NCI-H82 (cell line): ENCODE results near the gene UBTF.
A peak's percentile ranks its signal among the peaks of the same experiment; 100 is the strongest.

ENCODE experiments used
- DNase-seq: peaks from one replicate; lab custom pipeline; 2025; lab: John Stamatoyannopoulos, UW

The UBTF gene, protein sequence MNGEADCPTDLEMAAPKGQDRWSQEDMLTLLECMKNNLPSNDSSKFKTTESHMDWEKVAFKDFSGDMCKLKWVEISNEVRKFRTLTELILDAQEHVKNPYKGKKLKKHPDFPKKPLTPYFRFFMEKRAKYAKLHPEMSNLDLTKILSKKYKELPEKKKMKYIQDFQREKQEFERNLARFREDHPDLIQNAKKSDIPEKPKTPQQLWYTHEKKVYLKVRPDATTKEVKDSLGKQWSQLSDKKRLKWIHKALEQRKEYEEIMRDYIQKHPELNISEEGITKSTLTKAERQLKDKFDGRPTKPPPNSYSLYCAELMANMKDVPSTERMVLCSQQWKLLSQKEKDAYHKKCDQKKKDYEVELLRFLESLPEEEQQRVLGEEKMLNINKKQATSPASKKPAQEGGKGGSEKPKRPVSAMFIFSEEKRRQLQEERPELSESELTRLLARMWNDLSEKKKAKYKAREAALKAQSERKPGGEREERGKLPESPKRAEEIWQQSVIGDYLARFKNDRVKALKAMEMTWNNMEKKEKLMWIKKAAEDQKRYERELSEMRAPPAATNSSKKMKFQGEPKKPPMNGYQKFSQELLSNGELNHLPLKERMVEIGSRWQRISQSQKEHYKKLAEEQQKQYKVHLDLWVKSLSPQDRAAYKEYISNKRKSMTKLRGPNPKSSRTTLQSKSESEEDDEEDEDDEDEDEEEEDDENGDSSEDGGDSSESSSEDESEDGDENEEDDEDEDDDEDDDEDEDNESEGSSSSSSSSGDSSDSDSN

DNA sequence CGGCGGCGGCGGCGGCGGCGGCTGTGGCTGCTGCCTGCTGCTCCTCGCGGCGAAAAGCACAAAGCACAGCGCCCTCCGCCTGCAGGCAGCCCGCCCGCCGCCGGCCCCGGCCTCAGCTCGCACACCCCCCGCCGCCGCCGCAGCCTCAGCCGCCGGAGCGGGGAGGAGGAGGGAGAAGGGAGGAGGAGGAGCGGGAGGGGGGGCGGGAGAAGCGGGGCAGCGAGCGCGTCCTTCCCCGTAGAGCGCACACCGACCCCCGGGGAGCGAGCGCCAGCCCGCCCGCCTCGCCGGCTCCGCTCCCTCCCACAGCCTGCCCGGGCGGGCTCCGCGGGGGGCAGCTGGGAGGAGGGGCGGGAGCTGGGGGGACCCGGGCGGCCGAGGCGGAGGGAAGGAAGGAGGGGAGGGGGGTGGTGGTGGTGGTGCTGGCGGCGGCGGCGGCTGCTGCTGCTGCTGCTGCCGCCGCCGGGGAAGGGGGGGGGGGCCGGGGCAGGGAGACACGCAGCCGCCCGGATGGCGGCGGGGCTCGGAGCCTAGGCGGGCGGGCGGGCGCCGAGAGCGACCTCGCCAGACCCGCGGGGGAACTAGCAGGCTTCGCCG lies at the start of gene UBTF:
Gene UBTF, minus strand, starts transcription at position 60 of the 597 bp plus-strand sequence. CDS start 1,446 bp downstream, outside the sequence.
- DNase-seq: peak; percentile 87

DNA sequence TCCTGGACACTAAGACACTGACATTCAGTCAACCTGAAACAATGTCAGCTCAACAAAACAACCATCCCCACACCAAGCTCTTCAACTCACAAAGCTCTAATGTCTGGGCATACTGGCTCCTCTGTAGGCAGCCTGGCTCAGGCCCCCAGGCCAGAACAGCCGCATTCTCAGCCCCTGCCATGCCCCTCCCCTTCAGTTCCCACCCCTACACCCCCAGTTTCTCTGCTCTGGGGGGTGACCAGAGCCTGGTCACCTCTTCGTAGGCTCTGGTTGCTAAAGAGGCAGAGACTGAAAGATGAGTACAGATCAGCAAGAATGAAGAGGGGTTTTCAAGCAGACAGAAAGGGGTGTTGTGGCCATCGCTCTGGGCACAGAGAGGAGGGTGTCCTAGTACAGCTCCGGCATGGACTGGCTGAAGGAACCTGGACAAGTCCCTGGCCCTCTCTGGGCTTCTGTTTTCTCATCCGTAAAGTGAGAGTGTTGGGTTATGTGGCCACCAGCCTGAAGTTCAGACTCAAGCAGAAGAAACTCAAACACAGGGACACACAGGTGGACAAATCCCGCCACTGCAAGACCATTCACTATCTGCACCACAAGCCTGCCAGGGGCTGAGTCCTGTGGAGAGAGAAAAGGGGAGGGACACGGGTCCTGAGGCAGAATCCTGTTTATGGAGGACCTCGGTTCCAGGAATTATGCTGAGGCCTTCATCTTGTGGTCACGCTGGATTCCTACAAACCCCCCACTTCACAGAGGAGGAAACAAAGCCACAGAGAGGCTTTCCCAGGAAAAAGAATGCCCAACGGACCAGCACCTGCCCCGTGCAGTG lies 49.4 kb upstream of the UBTF start:
- DNase-seq: no peak

DNA sequence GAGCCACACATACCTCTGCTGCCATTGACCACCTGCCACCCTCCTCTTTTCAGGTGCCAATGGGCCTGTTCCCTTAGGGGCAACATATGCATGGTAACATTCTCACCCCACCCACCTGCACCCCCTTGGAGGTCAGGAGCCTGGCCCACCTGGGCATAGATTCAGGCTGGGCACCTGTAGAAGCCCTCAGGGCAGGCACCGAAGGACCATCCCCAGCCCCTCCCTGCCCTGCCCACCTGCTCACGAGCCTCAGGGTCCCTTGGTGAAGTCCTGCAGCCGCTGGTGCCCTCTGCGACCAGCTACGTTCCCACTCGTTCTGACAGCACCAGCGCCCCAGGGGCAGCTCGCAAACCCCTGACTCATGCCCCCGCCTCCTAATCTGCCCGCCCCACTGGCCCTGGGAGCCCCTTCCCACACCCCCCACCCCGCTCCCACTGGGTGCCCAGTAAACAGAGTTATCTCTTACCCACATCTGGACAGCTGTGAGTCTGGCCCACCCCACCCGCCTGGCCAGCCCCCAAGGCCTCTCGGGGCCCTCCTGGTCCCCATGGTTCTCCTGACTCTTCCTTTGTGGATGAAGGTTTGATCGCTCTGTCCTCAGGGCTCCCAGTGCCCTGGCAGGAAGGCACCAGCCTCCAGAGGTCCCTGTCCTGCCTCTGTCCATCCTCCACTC lies 48.5 kb upstream of the UBTF start, which contains the start of gene SLC4A1:
Gene SLC4A1, minus strand, starts transcription at position 318 of the 673 bp plus-strand sequence. CDS start 5,269 bp downstream, outside the sequence.
- no peak for DNase-seq

DNA sequence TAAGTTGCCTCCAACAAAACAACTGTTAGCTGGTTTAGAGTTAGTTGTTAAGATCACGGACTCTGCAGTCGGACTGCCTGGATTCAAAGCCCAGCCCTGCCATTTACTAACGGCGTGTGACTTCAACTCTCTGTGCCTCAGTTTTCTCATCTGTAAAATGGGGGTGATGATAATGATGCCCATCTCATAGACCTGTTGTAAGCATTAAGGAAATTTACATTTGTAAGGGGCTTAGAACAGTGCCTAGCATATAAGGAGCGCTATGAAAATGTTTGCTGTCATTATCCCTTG lies 47.6 kb upstream of the UBTF start:
- no peak for DNase-seq

DNA sequence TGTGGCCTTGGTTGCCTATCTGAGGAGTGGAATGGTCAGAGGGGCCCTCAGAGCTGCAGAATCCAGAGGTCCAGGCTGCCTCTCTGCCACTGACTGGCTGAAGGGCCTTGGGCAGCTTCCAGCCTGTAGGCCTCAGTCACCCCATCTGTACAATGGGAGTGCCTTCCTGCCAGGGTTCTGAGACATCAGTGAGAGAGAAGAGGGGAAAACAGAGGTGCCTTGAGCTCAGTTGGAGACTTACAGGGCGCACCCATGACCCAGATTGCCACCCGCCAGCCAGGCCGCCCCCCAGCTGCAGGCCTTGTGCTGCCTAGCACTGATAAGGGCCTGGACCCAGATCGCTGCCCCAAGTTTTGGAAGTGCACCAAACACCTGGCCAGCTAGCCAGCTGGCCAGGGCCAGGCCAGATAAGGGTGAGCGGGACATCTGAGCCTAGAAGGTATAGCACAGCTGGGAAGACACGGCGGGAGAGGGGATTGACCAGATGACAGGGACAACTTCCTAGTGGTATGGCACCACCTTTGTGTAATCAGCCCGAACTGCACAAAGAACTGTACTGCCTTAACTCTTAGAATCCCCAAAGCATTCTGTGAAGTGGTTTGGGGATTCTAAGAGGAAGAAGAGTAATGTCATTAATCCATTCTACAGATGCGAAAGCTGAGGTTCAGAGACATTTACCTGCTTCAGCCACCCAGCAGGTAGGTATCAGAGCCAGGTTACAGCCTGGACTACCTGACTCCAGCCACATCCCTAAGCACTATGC lies 47.1 kb upstream of the UBTF start:
- peak; percentile 56 for DNase-seq

DNA sequence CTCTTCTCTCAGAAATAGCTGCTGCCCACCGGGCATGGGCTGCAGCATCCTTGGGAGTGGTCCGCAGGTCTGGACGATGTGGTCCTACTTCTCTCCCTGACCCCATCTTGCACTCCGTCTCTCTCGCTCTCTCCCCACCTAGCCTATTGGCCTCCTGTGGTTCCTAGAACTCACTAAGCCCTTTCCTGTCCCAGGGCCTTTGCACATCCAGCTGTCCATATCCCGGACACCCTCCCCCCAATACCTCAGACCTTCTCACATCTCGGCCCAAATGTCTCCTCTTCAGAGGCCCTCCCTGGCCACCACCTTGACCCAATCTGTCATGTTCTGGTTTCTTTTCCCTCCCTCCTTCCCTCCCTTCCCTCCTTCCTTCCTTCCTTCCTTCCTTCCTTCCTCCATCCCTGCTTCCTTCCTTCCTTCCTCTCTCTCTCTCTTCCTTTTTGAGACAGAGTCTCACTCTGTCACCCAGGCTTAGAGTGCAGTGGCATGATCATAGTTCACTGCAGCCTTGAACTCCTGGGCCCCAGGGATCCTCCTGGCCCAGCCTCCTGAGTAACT lies 43.9 kb upstream of the UBTF start:
- DNase-seq: no peak

DNA sequence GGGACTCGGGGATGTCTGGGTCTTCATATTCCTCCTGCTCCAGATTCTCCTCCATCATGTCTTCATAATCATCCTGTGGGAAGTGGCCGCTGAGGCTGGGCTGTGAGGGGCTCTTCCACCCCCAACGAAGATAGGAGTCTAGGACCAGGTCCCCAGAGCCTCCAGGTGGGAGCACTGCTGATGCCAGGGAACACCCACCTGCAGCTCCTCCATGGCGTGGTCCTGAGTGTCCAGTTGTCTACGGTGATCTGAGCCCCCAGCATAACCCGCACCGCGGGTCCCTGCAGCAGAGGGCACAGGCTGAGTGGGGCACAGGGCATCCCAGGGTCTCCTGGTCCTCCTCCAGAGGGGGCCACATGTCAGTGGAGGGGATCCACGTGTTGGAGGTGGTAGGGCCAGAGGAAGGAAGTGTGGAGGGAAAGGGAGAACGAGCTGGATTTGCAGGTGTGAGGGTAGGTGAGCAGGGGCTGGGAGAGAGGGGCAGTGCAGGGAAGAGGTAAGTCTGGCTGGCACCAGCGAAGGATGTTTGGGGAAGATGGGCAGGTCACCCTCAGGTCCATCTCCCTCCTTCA lies 43.3 kb upstream of the UBTF start:
- no peak for DNase-seq

DNA sequence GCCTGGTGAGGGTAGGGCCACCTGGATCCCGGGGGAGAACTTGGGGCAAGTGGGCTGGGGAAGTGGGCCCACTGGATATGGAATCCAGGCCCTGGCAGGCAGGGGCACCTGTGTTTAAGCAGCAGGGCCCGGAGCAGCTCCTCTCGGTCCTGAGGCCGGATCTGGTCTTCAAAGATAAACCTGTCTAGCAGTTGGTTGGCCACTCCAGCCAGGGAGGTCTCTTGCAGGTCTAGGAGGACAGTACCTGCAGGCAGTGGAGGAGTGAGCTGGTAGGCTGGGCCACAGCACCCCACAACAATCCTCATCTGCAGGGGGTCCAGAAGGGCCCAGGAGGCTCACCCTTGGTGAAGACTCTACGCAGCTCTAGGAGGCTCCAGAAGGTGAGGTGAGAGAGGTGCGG lies 40.8 kb upstream of the UBTF start:
- no peak for DNase-seq

DNA sequence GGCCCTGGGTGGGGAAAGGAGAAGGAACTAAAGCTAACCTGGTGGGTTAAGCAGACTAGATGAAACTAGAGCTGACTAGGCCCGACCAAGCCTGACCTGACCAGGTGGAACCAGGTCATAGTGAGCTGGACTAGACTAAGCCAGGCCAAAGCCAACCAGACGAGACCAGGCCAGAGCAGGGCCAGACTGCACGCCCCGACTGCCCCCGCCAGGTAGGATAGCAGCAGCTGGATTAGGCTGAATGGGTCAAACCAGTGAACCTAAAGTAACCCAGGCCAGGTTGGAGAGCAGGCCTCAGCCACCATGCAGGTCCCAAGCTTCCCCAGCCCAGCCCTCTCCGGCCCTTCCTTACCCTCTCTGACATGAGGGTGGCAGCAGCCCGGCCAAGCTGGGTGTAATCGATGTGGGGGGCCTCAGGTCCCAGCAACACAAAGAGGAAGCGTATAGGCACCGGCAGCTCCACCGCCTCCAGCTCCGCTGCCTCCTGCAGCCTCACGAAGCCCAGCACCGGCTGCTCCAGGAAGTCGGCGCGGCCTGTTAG lies 39.4 kb upstream of the UBTF start:
- no peak for DNase-seq

DNA sequence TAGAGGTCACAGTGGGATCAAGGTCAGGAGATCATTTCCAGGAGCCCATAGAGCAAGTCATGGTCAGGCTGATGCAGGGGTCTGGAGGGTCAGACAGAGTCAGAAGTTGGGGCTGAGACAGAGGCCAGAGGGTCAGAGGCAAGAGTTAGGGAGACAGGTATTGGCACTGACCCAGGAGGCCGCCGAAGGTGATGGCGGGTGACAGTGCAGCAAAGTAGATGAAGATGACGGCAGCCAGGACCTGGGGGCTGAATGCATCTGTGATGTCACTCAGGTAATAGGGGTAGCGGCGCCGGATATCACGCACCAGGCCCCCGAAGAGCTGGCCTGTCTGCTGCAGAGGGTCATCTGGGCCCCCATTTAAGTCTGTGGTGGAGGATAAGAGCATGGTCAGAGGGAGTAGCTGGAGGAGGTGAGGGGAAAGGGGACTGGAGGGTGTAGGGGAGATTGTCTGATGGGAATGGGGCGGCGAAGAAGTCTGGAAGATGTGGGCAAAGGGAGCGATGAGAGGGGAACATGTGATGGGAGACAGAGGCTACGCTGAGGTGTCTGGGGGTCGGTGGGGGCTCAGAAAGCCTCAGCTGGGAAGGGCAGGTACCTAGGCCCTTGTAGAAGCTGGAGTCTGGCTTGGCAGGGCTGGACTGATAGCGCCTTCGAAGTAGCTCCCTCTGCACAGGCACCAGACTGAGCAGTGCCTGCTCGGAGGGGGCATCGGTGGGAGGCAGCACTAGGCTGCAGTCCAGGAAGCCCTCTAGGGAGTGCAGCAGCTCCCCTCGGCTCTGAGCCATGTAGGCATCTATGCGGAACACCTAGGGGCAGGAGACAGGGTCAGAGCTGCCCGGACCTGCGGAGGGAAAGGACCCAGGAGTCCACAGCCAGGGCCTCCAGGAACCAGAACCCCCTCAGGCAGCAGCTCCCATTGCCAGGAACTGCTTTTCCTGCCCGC lies 38.6 kb upstream of the UBTF start:
- DNase-seq: no peak

DNA sequence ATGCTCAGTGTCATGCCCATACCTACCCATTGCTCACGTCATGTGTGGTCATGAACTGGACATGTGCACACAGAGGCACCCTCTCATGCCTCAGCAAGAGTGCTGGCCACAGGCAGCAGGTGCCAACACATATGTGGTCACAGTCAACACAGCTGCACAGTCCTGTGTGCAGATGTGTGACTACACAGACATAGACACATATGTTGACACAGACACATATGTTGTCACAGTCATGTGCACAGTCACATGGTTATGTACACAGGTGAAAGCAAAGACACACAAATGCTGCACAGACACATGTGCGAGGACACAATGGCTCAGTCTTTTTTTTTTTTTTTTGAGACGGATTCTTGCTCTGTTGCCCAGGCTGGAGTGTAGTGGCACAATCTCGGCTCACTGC lies 37.2 kb upstream of the UBTF start:
- DNase-seq: no peak

DNA sequence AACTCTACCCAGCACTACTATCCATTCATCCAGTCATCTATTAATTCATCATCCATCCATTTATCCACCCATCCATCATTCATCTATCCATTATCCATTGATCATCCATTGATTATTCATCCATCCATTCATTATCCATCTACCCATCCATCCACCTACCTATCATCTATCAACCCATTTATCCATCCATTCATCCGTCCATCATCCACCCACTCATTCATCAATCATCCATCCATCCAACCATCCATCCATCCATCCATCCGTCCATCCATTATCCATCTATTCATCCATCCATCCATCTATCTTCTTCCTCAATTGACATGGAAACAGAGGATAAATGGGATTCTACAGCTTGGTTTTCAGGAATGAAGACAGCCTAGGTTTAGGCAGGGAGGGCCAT lies 36.4 kb upstream of the UBTF start:
- no peak for DNase-seq

DNA sequence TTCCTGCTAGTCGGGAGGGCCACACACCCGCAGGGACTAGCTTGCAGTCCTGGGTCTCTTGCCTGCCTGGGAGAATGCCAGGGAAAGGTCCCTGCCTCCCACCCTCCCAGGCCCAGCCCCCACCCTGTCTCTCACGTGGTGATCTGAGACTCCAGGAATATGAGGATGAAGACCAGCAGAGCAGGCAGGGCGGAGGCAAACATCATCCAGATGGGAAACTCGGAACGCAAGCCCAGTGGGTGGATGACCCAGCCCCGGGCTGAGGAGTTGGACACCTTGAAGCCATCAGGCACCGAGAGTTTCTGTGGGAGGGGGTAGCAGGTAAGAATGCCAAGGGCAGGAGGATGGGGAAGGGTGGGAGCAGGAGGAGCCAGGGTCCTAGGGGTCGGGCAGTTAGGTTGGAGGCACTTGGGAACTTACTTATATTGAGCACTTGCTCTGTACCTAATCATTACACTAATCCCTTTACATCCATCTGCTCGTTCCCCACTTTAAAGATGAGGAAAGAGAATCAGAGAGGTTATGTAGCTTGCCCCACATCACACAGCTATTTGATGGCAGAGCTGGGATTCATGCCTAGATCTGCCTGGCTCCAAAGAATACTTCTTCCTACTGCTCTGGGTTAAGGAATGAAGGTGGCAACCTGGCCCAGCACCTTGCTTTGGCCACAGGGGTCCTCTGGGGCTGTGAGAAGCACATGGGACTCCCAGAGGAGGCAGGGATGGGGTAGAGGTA lies 35.1 kb upstream of the UBTF start:
- DNase-seq: peak; percentile 71

DNA sequence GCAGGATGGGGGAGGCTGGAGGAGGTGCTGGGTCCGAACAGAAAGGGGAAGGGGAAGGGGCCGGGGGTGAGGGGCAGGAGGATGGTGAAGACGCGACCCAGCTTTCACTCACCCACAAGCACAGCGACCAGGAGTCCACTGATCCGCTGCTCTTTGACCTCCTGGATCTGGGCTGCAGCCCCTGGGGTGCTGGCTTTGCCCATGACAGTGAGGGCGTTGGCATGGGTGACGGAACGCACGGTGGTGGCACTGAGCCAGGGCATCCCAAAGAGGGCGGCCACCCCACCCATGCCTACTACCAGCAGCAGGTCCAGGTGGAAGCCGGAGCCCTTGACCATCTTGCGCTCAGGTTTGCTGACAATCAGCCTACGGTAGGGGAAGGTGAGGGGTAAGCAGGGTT lies 33.5 kb upstream of the UBTF start:
- no peak for DNase-seq

DNA sequence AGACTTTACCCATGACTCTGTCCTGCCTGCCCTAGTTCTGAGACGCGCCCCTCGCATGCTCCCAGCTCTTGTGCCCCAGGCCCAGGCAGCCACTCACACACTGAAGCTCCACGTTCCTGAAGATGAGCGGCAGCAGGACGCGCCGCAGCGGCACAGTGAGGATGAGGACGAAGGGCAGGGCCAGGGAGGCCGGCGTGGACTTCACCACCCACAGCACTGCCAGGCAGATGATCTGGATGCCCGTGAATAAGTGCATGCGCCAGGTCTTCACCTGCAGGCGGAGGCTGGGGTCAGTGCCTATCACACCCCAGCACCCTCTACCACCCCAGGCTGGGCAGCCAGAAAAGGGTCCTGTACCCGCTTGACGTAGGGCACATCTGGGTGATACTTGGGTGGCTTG lies 31.6 kb upstream of the UBTF start:
- DNase-seq: no peak

DNA sequence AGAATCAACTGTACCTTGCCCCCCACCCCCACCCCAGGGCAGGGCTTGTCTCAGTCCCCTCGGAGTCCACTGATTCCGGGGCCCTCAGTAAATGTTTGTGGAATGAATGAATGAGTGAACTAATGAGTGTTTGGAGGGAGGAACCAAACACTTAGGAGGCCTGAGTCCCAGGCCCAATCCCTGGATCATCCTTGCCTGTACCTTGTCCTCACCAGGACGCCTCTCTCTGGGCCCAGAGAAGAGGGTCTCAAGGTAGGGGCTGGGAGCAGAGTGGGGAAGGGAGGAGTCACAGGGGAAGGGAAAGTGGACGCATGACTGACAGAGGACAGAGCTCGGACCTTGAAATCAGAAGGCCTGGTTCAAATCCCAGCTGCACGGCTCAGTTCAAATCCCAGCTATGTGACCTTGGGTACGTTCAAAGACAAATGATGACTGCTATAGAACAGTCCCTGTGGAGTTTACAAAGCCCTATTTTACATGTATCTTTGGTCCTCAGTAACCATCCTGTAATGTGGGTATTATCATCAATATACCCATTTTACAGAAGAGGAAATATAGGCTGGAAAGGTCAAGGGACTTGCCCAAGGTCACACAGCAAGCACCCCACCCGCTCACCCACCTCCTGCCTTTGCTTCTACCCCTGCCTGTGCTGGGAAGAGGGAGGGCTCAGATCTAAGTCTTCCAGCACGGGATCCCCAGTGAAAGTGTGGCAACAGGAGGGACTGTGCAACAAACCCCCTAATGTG lies 30.2 kb upstream of the UBTF start:
- DNase-seq: no peak
